HepG2 (cell line): ENCODE results near the gene UPB1. TPM values are rescaled to one million over a fixed set of nuclear protein-coding genes. Genes with fewer than 3 reads are reported as not detected.

Source experiments
- ARNT2 ChIP-seq: sonication (generic); formaldehyde crosslinking; IDR thresholded peaks from 2 replicates; pipeline ENCODE4 v1.8.0; 2022; ENCODE audit warnings: mild to moderate bottlenecking, low read depth, missing genetic modification reagents, moderate library complexity
- ATRX ChIP-seq: sonication (generic); formaldehyde crosslinking; IDR thresholded peaks from 2 replicates; pipeline ENCODE4 v1.4.0; 2020; ENCODE audit warnings: missing genetic modification reagents, borderline replicate concordance
- BHLHE40 ChIP-seq: IDR thresholded peaks from 2 replicates; pipeline ENCODE4 v1.6.1; 2011; ENCODE audit warnings: low read length, improper control_type of control experiment
- EP300 ChIP-seq, 3 experiments: sonication (generic) in 1 of 3; formaldehyde crosslinking in 1 of 3; IDR thresholded peaks; 2 replicates each; pipeline versions ENCODE4 v1.5.1 to v1.6.1; 2011 to 2020; ENCODE audit warnings: low read depth in 2 of 3, low read length in 2 of 3, borderline replicate concordance in 1 of 3, improper control_type of control experiment in 1 of 3, mild to moderate bottlenecking in 1 of 3, missing genetic modification reagents in 1 of 3, moderate library complexity in 1 of 3
- FOXJ3 ChIP-seq: sonication (generic); formaldehyde crosslinking; IDR thresholded peaks from 2 replicates; pipeline ENCODE4 v1.4.0; 2020; ENCODE audit warnings: missing genetic modification reagents, mild to moderate bottlenecking, borderline replicate concordance
- GATA4 ChIP-seq: sonication (generic); IDR thresholded peaks from 2 replicates; pipeline ENCODE4 v1.6.1; 2016; ENCODE audit warnings: antibody characterized with exemption, low read depth, borderline replicate concordance
- HNF4A ChIP-seq: sonication (generic); formaldehyde crosslinking; IDR thresholded peaks from 2 replicates; pipeline ENCODE4 v1.4.0; 2020; ENCODE audit warnings: missing genetic modification reagents
- KAT8 ChIP-seq: IDR thresholded peaks from 2 replicates; pipeline ENCODE4 v1.6.1; 2016; ENCODE audit warnings: missing genetic modification reagents, missing compliant biosample characterization
- MTF1 ChIP-seq: sonication (generic); formaldehyde crosslinking; IDR thresholded peaks from 2 replicates; pipeline ENCODE4 v1.5.0; 2020; ENCODE audit warnings: missing genetic modification reagents
- NFKB2 ChIP-seq: sonication (generic); formaldehyde crosslinking; IDR thresholded peaks from 2 replicates; pipeline ENCODE4 v1.4.0; 2020; ENCODE audit warnings: missing genetic modification reagents, borderline replicate concordance
- NR2F6 ChIP-seq, 2 experiments: IDR thresholded peaks; 2 replicates each; pipeline ENCODE4 v1.6.1; 2016; ENCODE audit warnings: antibody characterized with exemption in 1 of 2, mild to moderate bottlenecking in 1 of 2
- PATZ1 ChIP-seq: sonication (generic); formaldehyde crosslinking; IDR thresholded peaks from 2 replicates; pipeline ENCODE4 v1.4.0; 2020; ENCODE audit warnings: missing genetic modification reagents
- PHF20 ChIP-seq: sonication (generic); formaldehyde crosslinking; IDR thresholded peaks from 2 replicates; pipeline ENCODE4 v1.5.0; 2020; ENCODE audit warnings: mild to moderate bottlenecking, missing genetic modification reagents
- PHF8 ChIP-seq: sonication (generic); formaldehyde crosslinking; IDR thresholded peaks from 2 replicates; pipeline ENCODE4 v1.5.0; 2020; ENCODE audit warnings: missing genetic modification reagents
- POGZ ChIP-seq: sonication (generic); formaldehyde crosslinking; IDR thresholded peaks from 2 replicates; pipeline ENCODE4 v1.4.0; 2020; ENCODE audit warnings: mild to moderate bottlenecking, missing genetic modification reagents
- POLR2A ChIP-seq, 2 experiments: IDR thresholded peaks; 2 replicates each; pipeline ENCODE4 v1.6.1; 2011; ENCODE audit warnings: low read depth in 2 of 2, low read length in 2 of 2, mild to moderate bottlenecking in 1 of 2, moderate library complexity in 1 of 2; ENCODE audit not compliant: insufficient read depth in 1 of 2
- RARA ChIP-seq: IDR thresholded peaks from 2 replicates; pipeline ENCODE4 v1.6.1; 2016; ENCODE audit warnings: missing genetic modification reagents, missing compliant biosample characterization
- RELA ChIP-seq: sonication (generic); formaldehyde crosslinking; IDR thresholded peaks from 2 replicates; pipeline ENCODE4 v1.4.0; 2020; ENCODE audit warnings: missing genetic modification reagents
- SAP130 ChIP-seq: IDR thresholded peaks from 2 replicates; pipeline ENCODE4 v1.6.1; 2016; ENCODE audit warnings: low read depth
- TARDBP ChIP-seq: sonication (generic); formaldehyde crosslinking; IDR thresholded peaks from 2 replicates; pipeline ENCODE4 v1.8.0; 2022; ENCODE audit warnings: mild to moderate bottlenecking, missing genetic modification reagents
- TBX3 ChIP-seq: fragments of 450-650 bp; IDR thresholded peaks from 2 replicates; pipeline ENCODE4 v1.6.1; 2017; ENCODE audit warnings: antibody characterized with exemption, mild to moderate bottlenecking, inconsistent platforms, borderline replicate concordance
- TCF7L2 ChIP-seq: IDR thresholded peaks from 2 replicates; pipeline ENCODE4 v1.6.1; 2011; ENCODE audit warnings: mild to moderate bottlenecking, low read depth, low read length, moderate library complexity
- ZBTB7B ChIP-seq: sonication (generic); formaldehyde crosslinking; IDR thresholded peaks from 2 replicates; pipeline ENCODE4 v1.4.0; 2020; ENCODE audit warnings: missing genetic modification reagents
- ZFYVE20 ChIP-seq: sonication (generic); formaldehyde crosslinking; IDR thresholded peaks from 2 replicates; pipeline ENCODE4 v1.8.0; 2023; ENCODE audit warnings: low read depth, mild to moderate bottlenecking, moderate library complexity, missing genetic modification reagents, borderline replicate concordance
- ZNF7 ChIP-seq: IDR thresholded peaks from 2 replicates; pipeline ENCODE4 v1.6.1; 2016; ENCODE audit warnings: missing biosample characterization, missing genetic modification reagents
- polyA plus RNA-seq, 8 experiments: library from polyadenylated mRNA; depleted of rRNA in 3 of 8; stranded (reverse) in 7 of 8; unstranded in 1 of 8; fragments of >200 nt; fragmentation: Illumina TruSeq in 4 of 8; extraction: Trizol in 4 of 8; gene quantifications; 2 replicates each; pipeline versions ENCODE4 v1.2.1 to v1.2.3, GENCODE V29; 2011 to 2016; ENCODE audit warnings: low read depth in 4 of 8, missing spikeins in 1 of 8, mixed read lengths in 1 of 8; ENCODE audit not compliant: insufficient read depth in 1 of 8
- total RNA-seq, 5 experiments: library from RNA; depleted of rRNA; stranded (reverse); fragments of >200 nt; fragmentation: Illumina TruSeq; extraction: Trizol; gene quantifications; 2 replicates each; pipeline ENCODE4 v1.2.3, GENCODE V29; 2016; ENCODE audit warnings: low read depth in 1 of 5
- TF ChIP-seq, protein P1 (sequence below): sonication (generic); formaldehyde crosslinking; IDR thresholded peaks from 2 replicates; pipeline ENCODE4 v1.8.1; 2022; ENCODE audit warnings: low read depth, mild to moderate bottlenecking, missing genetic modification reagents
- TF ChIP-seq, protein P2 (sequence below): IDR thresholded peaks from 2 replicates; pipeline ENCODE4 v1.6.1; 2016; ENCODE audit warnings: missing genetic modification reagents, missing compliant biosample characterization

Gene UPB1
- total and polyA plus RNA-seq, 2 of the 13 experiments (the other 11 are each of a cell fraction or from before 2014, with no cell fraction given), result 0.38 to 1.2 TPM

DNA sequence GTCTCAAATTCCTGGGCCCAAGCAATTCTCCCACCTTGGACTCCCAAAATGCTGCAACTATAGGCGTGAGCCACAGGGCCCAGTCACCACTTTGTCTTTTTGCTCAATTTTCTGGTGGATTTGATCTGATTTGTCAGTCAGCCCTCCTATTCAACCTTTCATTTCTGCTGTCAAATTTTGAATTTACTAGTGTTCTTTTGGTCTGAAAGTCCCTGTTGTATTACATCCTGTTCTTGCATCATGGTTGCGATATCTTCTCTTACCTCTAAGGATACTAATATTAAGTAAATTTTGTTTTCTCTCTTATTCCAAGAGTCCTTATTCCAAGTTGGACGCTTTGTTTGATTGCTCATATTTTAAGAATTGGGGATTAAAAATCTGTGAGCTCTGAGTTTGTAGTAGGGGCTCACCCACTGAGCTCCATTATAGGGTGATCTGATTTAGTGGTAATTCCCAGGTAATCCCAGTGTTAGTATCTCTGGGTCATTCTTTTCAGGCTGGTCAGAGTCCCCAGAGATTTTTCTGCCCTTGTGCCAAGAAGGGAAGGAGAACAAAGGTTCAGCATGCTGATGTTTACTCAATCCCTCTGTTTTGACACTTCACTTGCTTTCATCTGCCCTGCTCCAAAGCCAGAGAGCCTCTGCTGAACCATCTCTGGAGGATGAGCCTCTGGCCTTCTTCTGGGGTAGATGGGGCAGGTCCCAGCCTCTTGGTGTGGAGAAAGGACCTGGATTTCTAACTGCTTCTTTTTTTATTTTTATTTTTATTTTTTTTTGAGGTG, 10.0 kb downstream of the UPB1 start (continued):
- TF ChIP-seq, protein P1, sequence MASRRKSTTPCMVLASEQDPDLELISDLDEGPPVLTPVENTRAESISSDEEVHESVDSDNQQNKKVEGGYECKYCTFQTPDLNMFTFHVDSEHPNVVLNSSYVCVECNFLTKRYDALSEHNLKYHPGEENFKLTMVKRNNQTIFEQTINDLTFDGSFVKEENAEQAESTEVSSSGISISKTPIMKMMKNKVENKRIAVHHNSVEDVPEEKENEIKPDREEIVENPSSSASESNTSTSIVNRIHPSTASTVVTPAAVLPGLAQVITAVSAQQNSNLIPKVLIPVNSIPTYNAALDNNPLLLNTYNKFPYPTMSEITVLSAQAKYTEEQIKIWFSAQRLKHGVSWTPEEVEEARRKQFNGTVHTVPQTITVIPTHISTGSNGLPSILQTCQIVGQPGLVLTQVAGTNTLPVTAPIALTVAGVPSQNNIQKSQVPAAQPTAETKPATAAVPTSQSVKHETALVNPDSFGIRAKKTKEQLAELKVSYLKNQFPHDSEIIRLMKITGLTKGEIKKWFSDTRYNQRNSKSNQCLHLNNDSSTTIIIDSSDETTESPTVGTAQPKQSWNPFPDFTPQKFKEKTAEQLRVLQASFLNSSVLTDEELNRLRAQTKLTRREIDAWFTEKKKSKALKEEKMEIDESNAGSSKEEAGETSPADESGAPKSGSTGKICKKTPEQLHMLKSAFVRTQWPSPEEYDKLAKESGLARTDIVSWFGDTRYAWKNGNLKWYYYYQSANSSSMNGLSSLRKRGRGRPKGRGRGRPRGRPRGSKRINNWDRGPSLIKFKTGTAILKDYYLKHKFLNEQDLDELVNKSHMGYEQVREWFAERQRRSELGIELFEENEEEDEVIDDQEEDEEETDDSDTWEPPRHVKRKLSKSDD (CRISPR knock-in tag), result no peak
- TF ChIP-seq POLR2A (IDR thresholded peaks at IDR 0.05; ENCODE audit: insufficient read depth in 1 of 2, low read depth in 2 of 2, low read length in 2 of 2) (no peak), ZBTB7B (CRISPR knock-in tag) (peak; percentile 80), PATZ1 (CRISPR knock-in tag) (peak; percentile 72), SAP130 (peak; percentile 84), GATA4 (peak; percentile 64; the same call in 1 of the 2 replicates), NFKB2 (CRISPR knock-in tag) (no peak), POGZ (CRISPR knock-in tag) (no peak), TARDBP (peak; percentile 83), HNF4A (CRISPR knock-in tag) (peak; percentile 90), BHLHE40 (peak; percentile 86), EP300 (IDR thresholded peaks at IDR 0.05; ENCODE audit: low read depth in 2 of 2, low read length in 2 of 2) (peak in 1 of 2 experiments; percentile 91; a peak in 2 of 4 replicates), EP300 (CRISPR knock-in tag; IDR thresholded peaks at IDR 0.05; ENCODE audit: borderline replicate concordance) (no peak; the same call in 1 of the 2 replicates), TBX3 (peak; percentile 97), ARNT2 (CRISPR knock-in tag) (0 out of 2 replicates have a peak, but pooled peaks have one; percentile 27), NR2F6 (IDR thresholded peaks at IDR 0.05) (peak; percentile 69; the same call in 1 of the 2 replicates), NR2F6 (CRISPR knock-in tag; IDR thresholded peaks at IDR 0.05) (peak; percentile 81), PHF20 (CRISPR knock-in tag) (no peak), KAT8 (peak; percentile 59; the same call in 1 of the 2 replicates), ZFYVE20 (CRISPR knock-in tag) (no peak), ZNF7 (CRISPR knock-in tag) (no peak), MTF1 (CRISPR knock-in tag) (no peak), TCF7L2 (peak; percentile 73), RARA (CRISPR knock-in tag) (peak; percentile 83), PHF8 (no peak), RELA (no peak), FOXJ3 (CRISPR knock-in tag) (peak; percentile 37; the same call in 1 of the 2 replicates), ATRX (no peak)
- TF ChIP-seq, protein P2, sequence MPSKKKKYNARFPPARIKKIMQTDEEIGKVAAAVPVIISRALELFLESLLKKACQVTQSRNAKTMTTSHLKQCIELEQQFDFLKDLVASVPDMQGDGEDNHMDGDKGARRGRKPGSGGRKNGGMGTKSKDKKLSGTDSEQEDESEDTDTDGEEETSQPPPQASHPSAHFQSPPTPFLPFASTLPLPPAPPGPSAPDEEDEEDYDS (CRISPR knock-in tag), result peak; percentile 38; the same call in 1 of the 2 replicates
